Neuronal stem cell (in vitro differentiated cells): ENCODE data around the gene CFAP53.

ENCODE experiments used
- DNase-seq: peaks from one replicate; pipeline ENCODE4 v3.0.0-alpha.2; 2013; ENCODE audit warnings: low spot score
- H2AFZ ChIP-seq: one replicate; pipeline ENCODE4 v1.6.1; 2013; ENCODE audit warnings: mild to moderate bottlenecking, low read length, inconsistent platforms
- H2AK5ac ChIP-seq: 2 replicates; pipeline ENCODE4 v1.6.1; 2013; ENCODE audit warnings: low read depth, mild to moderate bottlenecking, inconsistent platforms, low read length, moderate library complexity, mixed read lengths
- H2BK120ac ChIP-seq: 2 replicates; pipeline ENCODE4 v1.6.1; 2013; ENCODE audit warnings: low read depth, mild to moderate bottlenecking, inconsistent platforms, low read length, moderate library complexity, mixed read lengths
- H2BK12ac ChIP-seq: one replicate; pipeline ENCODE4 v1.6.1; 2013; ENCODE audit warnings: low read length, inconsistent platforms
- H2BK15ac ChIP-seq: 2 replicates; pipeline ENCODE4 v1.6.1; 2013; ENCODE audit warnings: mild to moderate bottlenecking, low read length, inconsistent platforms, mixed read lengths
- H2BK5ac ChIP-seq: one replicate; pipeline ENCODE4 v1.6.1; 2013; ENCODE audit warnings: inconsistent platforms, mild to moderate bottlenecking, low read length, moderate library complexity
- H3K14ac ChIP-seq: one replicate; pipeline ENCODE4 v1.6.1; 2013; ENCODE audit warnings: low read length, inconsistent platforms
- H3K18ac ChIP-seq: 2 replicates; pipeline ENCODE4 v1.6.1; 2013; ENCODE audit warnings: low read length, inconsistent platforms
- H3K23ac ChIP-seq: 2 replicates; pipeline ENCODE4 v1.6.1; 2013; ENCODE audit warnings: low read depth, mild to moderate bottlenecking, mixed read lengths, low read length, inconsistent platforms; ENCODE audit not compliant: poor library complexity
- H3K27ac ChIP-seq: replicated peaks from 3 replicates; pipeline ENCODE4 v1.5.1; 2013; ENCODE audit warnings: low read length, inconsistent platforms
- H3K27me3 ChIP-seq, 3 experiments: 2 replicates each; pipeline ENCODE4 v1.6.1; 2013; ENCODE audit warnings: low read length in 3 of 3, mild to moderate bottlenecking in 2 of 3, inconsistent platforms in 1 of 3, low read depth in 1 of 3, mixed read lengths in 1 of 3, moderate library complexity in 1 of 3; ENCODE audit not compliant: control insufficient read depth in 3 of 3, insufficient read depth in 3 of 3
- H3K36me3 ChIP-seq, 2 donors: replicated peaks in 1 of 2; 2 replicates each; pipeline ENCODE4 v1.6.1; 2013; ENCODE audit warnings: low read length in 2 of 2; ENCODE audit not compliant: control insufficient read depth in 2 of 2, insufficient read depth in 2 of 2
- H3K4ac ChIP-seq: 2 replicates; pipeline ENCODE4 v1.6.1; 2013; ENCODE audit warnings: inconsistent platforms, mild to moderate bottlenecking, low read length, moderate library complexity
- H3K4me1 ChIP-seq, 2 donors: 1 replicate in 1 of 2; 2 replicates in 1 of 2; pipeline ENCODE4 v1.6.1; 2013; ENCODE audit warnings: low read length in 2 of 2, low read depth in 1 of 2; ENCODE audit not compliant: control insufficient read depth in 2 of 2, insufficient read depth in 1 of 2
- H3K4me2 ChIP-seq: one replicate; pipeline ENCODE4 v1.6.1; 2013; ENCODE audit warnings: mild to moderate bottlenecking, low read length, inconsistent platforms; ENCODE audit not compliant: insufficient read depth, poor library complexity, severe bottlenecking
- H3K4me3 ChIP-seq, 2 donors: 2 replicates each; pipeline ENCODE4 v1.5.1; 2013; ENCODE audit warnings: low read length in 2 of 2, mild to moderate bottlenecking in 2 of 2, inconsistent platforms in 1 of 2, moderate library complexity in 1 of 2
- H3K79me1 ChIP-seq: one replicate; pipeline ENCODE4 v1.6.1; 2013; ENCODE audit warnings: low read depth, mild to moderate bottlenecking, inconsistent platforms, low read length, moderate library complexity
- H3K9ac ChIP-seq: one replicate; pipeline ENCODE4 v1.6.1; 2013; ENCODE audit warnings: mild to moderate bottlenecking, low read depth, low read length, inconsistent platforms; ENCODE audit not compliant: poor library complexity
- H3K9me3 ChIP-seq, 2 donors: replicated peaks in 1 of 2; 2 replicates each; pipeline versions ENCODE3 to v1.6.1; 2013; ENCODE audit warnings: low read length in 2 of 2, mild to moderate bottlenecking in 2 of 2, inconsistent platforms in 1 of 2, low read depth in 1 of 2, mixed read lengths in 1 of 2, moderate library complexity in 1 of 2; ENCODE audit not compliant: control insufficient read depth in 2 of 2, insufficient read depth in 1 of 2
- H4K8ac ChIP-seq: one replicate; pipeline ENCODE4 v1.6.1; 2013; ENCODE audit warnings: low read depth, mild to moderate bottlenecking, inconsistent platforms, low read length, moderate library complexity
- H4K91ac ChIP-seq: one replicate; pipeline ENCODE4 v1.6.1; 2013; ENCODE audit warnings: low read length, low read depth, mild to moderate bottlenecking, inconsistent platforms; ENCODE audit not compliant: poor library complexity
- WGBS, 2 donors: extraction: QIAGEN DNeasy Blood & Tissue Kit; methylation state at CpG; one replicate each; pipeline ENCODE4 v1.1.7; 2013; ENCODE audit warnings: missing lambda C conversion rate in 2 of 2, mixed read lengths in 1 of 2; ENCODE audit not compliant: insufficient read length in 2 of 2, insufficient replicate concordance in 1 of 2; ENCODE audit errors: extremely low coverage in 2 of 2; 5-methylcytosine and 5-hydroxymethylcytosine counted together

Gene CFAP53

DNA sequence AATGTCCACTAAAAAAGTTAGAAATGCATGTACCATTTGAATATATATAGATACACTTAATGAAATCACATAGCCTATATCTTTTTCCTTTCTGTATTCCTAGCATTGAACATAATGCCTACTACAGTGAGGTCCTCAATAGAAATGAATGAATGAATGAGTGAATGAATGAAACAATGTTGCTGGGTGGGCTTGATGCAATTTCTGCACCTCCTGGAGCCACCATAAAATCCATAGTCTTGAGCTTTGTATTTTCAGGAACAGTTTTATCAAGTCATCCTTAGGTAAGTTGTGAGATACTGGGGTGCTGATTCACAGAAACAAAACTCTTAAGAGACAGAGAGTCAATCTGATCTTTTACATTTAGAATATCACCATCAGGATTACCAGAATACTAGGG is 3.3 kb downstream of the CFAP53 start:
- H3K4me3 ChIP-seq, result no peak overlapping the region
- H2BK120ac ChIP-seq, result no peak overlapping the region
- H3K36me3 ChIP-seq, result peaks cover 2 to 8% of the 10 kb centered on the region in 2 donors
- H3K9ac ChIP-seq, result no peak overlapping the region
- H2BK5ac ChIP-seq, result no peak overlapping the region
- H4K91ac ChIP-seq, result no peak overlapping the region
- H4K8ac ChIP-seq, result no peak overlapping the region
- DNase-seq, result no peak
- H3K27me3 ChIP-seq, result peaks cover 0 to 2% (median 0%) of the 10 kb centered on the region in 3 experiments
- H2BK15ac ChIP-seq, result no peak overlapping the region
- H3K4me2 ChIP-seq, result no peak overlapping the region
- H3K4ac ChIP-seq, result no peak overlapping the region
- no peak overlapping the region for H2BK12ac ChIP-seq
- H3K9me3 ChIP-seq, result peaks cover 0 to 3% of the 10 kb centered on the region in 2 donors
- no peak overlapping the region for H2AK5ac ChIP-seq
- H3K4me1 ChIP-seq, result peaks cover 0 to 3% of the 10 kb centered on the region in 2 donors
- H3K14ac ChIP-seq, result no peak overlapping the region
- H3K23ac ChIP-seq, result no peak overlapping the region
- H3K27ac ChIP-seq, result no peak overlapping the region
- H3K79me1 ChIP-seq, result no peaks in the 10 kb centered on the region
- no peak overlapping the region for H2AFZ ChIP-seq
- no peak overlapping the region for H3K18ac ChIP-seq

DNA sequence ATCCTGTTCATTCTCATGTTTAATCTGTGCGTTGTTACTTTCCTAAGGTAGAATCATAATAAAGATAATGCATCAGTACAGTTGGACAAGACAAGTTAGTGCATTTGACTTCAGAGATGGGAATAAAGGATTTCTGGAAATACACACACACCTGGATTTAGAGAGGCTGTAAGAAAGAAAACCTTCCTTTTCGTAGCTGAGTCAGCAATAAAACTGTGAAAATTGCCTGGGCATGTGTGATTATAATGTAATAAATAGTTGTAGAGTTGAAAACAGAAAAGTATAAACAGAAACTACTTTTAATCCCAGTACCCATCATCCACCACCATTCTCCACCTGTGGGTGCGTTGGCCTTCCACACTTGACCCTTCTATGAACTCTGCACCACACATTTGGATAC is 15.4 kb downstream of the CFAP53 start:
- no peak for DNase-seq
- H4K91ac ChIP-seq, result no peak overlapping the region
- no peaks in the 10 kb centered on the region for H3K4me1 ChIP-seq
- H2BK5ac ChIP-seq, result no peak overlapping the region
- H3K18ac ChIP-seq, result no peak overlapping the region
- no peak overlapping the region for H3K23ac ChIP-seq
- H3K27me3 ChIP-seq, result no peaks in the 10 kb centered on the region
- no peak overlapping the region for H2BK15ac ChIP-seq
- WGBS, 2 donors, result no CpG with 5 or more reads among the region's 3 CpGs
- no peak overlapping the region for H3K9ac ChIP-seq
- H3K9me3 ChIP-seq, result no peaks in the 10 kb centered on the region
- no peak overlapping the region for H2BK120ac ChIP-seq
- H3K4ac ChIP-seq, result no peak overlapping the region
- no peak overlapping the region for H3K27ac ChIP-seq
- H3K14ac ChIP-seq, result no peak overlapping the region
- no peak overlapping the region for H3K4me2 ChIP-seq
- H3K4me3 ChIP-seq, result no peak overlapping the region
- no peak overlapping the region for H2AK5ac ChIP-seq
- no peak overlapping the region for H2AFZ ChIP-seq
- no peak overlapping the region for H2BK12ac ChIP-seq
- H4K8ac ChIP-seq, result no peak overlapping the region
- H3K79me1 ChIP-seq, result no peaks in the 10 kb centered on the region
- H3K36me3 ChIP-seq, result no peaks in the 10 kb centered on the region

DNA sequence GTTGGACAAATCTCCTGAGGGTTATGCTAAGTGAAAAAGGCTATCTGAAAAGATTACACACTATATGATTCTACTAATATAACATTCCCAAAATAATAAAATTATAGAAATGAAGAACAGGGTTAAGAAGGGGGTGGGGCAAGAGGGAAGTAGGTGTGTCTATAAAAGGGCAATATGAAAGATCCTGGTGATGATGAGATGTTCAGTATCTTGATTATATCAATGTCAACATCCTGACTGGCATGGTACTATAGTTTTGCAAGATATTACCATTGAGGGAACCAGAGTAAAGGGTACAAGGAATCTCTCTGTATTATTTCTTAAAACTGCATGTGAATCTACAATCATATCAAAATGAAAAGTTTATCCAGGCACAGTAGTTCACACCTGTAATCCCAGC is 16.7 kb downstream of the CFAP53 start:
- H3K27ac ChIP-seq, result no peak overlapping the region
- H2BK120ac ChIP-seq, result no peak overlapping the region
- H3K23ac ChIP-seq, result no peak overlapping the region
- H3K27me3 ChIP-seq, result no peaks in the 10 kb centered on the region
- H4K91ac ChIP-seq, result no peak overlapping the region
- no peak overlapping the region for H2AK5ac ChIP-seq
- no peak overlapping the region for H2BK5ac ChIP-seq
- no peak overlapping the region for H3K4ac ChIP-seq
- no peak overlapping the region for H3K4me3 ChIP-seq
- DNase-seq, result no peak
- no peak overlapping the region for H2BK12ac ChIP-seq
- no peak overlapping the region for H3K18ac ChIP-seq
- H3K9ac ChIP-seq, result no peak overlapping the region
- H2AFZ ChIP-seq, result no peak overlapping the region
- H3K36me3 ChIP-seq, result no peaks in the 10 kb centered on the region
- no peak overlapping the region for H2BK15ac ChIP-seq
- no peaks in the 10 kb centered on the region for H3K9me3 ChIP-seq
- no peaks in the 10 kb centered on the region for H3K4me1 ChIP-seq
- H3K14ac ChIP-seq, result no peak overlapping the region
- H3K4me2 ChIP-seq, result no peak overlapping the region
- H4K8ac ChIP-seq, result no peak overlapping the region
- no peaks in the 10 kb centered on the region for H3K79me1 ChIP-seq

DNA sequence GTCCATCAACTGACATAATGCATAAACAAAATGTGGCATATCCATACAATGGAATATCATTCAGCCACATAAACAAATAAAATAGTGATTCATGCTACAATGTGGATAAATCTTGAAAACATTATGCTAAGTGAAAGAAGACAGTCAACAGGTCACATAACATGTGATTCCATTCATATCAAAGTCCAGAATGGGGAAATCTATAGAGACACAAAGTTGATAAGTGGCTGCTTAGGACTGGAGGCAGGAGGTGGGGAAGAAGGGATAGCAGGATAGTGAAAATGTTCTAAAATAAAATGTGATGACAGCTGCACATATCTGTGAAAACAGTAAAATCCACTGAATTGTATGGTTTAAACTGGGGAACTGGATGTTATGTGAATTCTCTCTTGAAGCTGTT is 18.7 kb downstream of the CFAP53 start:
- H2BK120ac ChIP-seq, result no peak overlapping the region
- no peak overlapping the region for H3K14ac ChIP-seq
- H3K4ac ChIP-seq, result no peak overlapping the region
- no peak overlapping the region for H2BK12ac ChIP-seq
- H3K4me1 ChIP-seq, result no peaks in the 10 kb centered on the region
- no peak overlapping the region for H3K18ac ChIP-seq
- H3K79me1 ChIP-seq, result no peaks in the 10 kb centered on the region
- H3K4me2 ChIP-seq, result no peak overlapping the region
- no peak overlapping the region for H3K27ac ChIP-seq
- no peak overlapping the region for H3K23ac ChIP-seq
- H3K4me3 ChIP-seq, result no peak overlapping the region
- H2BK15ac ChIP-seq, result no peak overlapping the region
- H3K9ac ChIP-seq, result no peak overlapping the region
- H4K91ac ChIP-seq, result no peak overlapping the region
- DNase-seq, result no peak
- H3K27me3 ChIP-seq, result no peaks in the 10 kb centered on the region
- no peak overlapping the region for H2AK5ac ChIP-seq
- H3K9me3 ChIP-seq, result no peaks in the 10 kb centered on the region
- no peak overlapping the region for H4K8ac ChIP-seq
- no peak overlapping the region for H2BK5ac ChIP-seq
- no peak overlapping the region for H2AFZ ChIP-seq
- H3K36me3 ChIP-seq, result no peaks in the 10 kb centered on the region
